Upper lobe of left lung (tissue), 6 donors: ENCODE results near the gene AKNA. TPM values are rescaled to one million over a fixed set of nuclear protein-coding genes. Genes with fewer than 3 reads are reported as not detected.

Experiments used
- ATAC-seq, 2 donors: fragments of 200-7000 bp; cut with Tn5 transposase; one replicate each; pipeline ENCODE4 v1.9.1; 2022; ENCODE audit warnings: mild to moderate bottlenecking in 2 of 2, moderate library complexity in 2 of 2; ENCODE audit not compliant: low FRiP score in 2 of 2
- DNase-seq, 2 donors: peaks; one replicate each; pipeline ENCODE4 v3.0.0-alpha.2; 2019 to 2020
- H3K27ac ChIP-seq, 4 donors: fragments of 200-600 bp; sonication (generic); one replicate each; pipeline ENCODE4 v1.5.1; 2016 to 2019
- H3K27me3 ChIP-seq, 4 donors: fragments of 200-600 bp; sonication (generic); one replicate each; pipeline ENCODE4 v1.5.1; 2017 to 2019
- H3K36me3 ChIP-seq, 4 donors: fragments of 200-600 bp; sonication (generic); one replicate each; pipeline ENCODE4 v1.5.1; 2016 to 2019
- H3K4me1 ChIP-seq, 4 donors: fragments of 200-600 bp; sonication (generic); one replicate each; pipeline ENCODE4 v1.5.1; 2018 to 2019
- H3K4me3 ChIP-seq, 4 donors: fragments of 200-600 bp; sonication (generic); one replicate each; pipeline ENCODE4 v1.5.1; 2017 to 2019; ENCODE audit warnings: mild to moderate bottlenecking in 2 of 4, moderate library complexity in 1 of 4
- H3K9me3 ChIP-seq, 4 donors: fragments of 200-600 bp; sonication (generic); one replicate each; pipeline ENCODE4 v1.5.1; 2018 to 2019
- CTCF ChIP-seq, 6 experiments: fragments of 450-650 bp in 4 of 6; fragments of 200-600 bp in 2 of 6; sonication (generic) in 2 of 6; IDR thresholded peaks; one replicate each; pipeline ENCODE4 v1.5.1; 2016 to 2019; ENCODE audit warnings: antibody characterized with exemption in 6 of 6
- EP300 ChIP-seq, 4 donors: sonication (generic); formaldehyde crosslinking; IDR thresholded peaks; one replicate each; pipeline ENCODE4 v1.5.1; 2017; ENCODE audit warnings: antibody characterized with exemption in 4 of 4, control low read depth in 2 of 4
- POLR2A ChIP-seq, 4 donors: fragments of 450-650 bp; IDR thresholded peaks; one replicate each; pipeline ENCODE4 v1.5.1; 2016 to 2017; ENCODE audit warnings: antibody characterized with exemption in 4 of 4, mild to moderate bottlenecking in 2 of 4
- POLR2AphosphoS5 ChIP-seq, 2 donors: sonication (generic); formaldehyde crosslinking; IDR thresholded peaks; one replicate each; pipeline ENCODE4 v1.5.1; 2017; ENCODE audit warnings: antibody characterized with exemption in 2 of 2
- WGBS, 2 donors: methylation state at CpG; one replicate each; pipeline ENCODE4 v1.1.5; 2017 to 2018; 5-methylcytosine and 5-hydroxymethylcytosine counted together
- total RNA-seq, 6 donors: library from RNA; depleted of rRNA in 4 of 6; stranded (reverse); fragments of >200 nt in 4 of 6; gene quantifications; one replicate each; pipeline versions ENCODE4 v1.1.0 to v1.2.1, GENCODE V29; 2016 to 2021
- donor health status: DM: no; HTN: no; CAD: no; lungs with moderate emphysema.
- donor health status: DM: no; HTN: yes; CAD: no; lungs with severe emphysema.

AKNA gene
- total RNA-seq, 6 donors from 2014 or later, result 38.3 to 152 (median 61.5) TPM

GRCh38 chr9:114433086-114433485 lies 45.3 kb upstream of the AKNA start:
- DNase-seq (no peak), ATAC-seq (no peak)
- TF ChIP-seq POLR2A (IDR thresholded peaks at IDR 0.05) (no peak), EP300 (IDR thresholded peaks at IDR 0.05) (no peak), CTCF (IDR thresholded peaks at IDR 0.05) (no peak), POLR2AphosphoS5 (IDR thresholded peaks at IDR 0.05) (no peak)
- Histone ChIP-seq H3K4me3 (no peak overlapping the region), H3K9me3 (no peaks in the 10 kb centered on the region), H3K4me1 (no peaks in the 10 kb centered on the region), H3K27ac (no peak overlapping the region), H3K27me3 (no peaks in the 10 kb centered on the region), H3K36me3 (no peaks in the 10 kb centered on the region)
- 90 to 94% methylated on average over 15 of the region's 15 CpGs for WGBS, 2 donors

- no peaks in the 10 kb centered on the region for H3K4me1 ChIP-seq
- no peak for TF ChIP-seq POLR2AphosphoS5 (IDR thresholded peaks at IDR 0.05)
- TF ChIP-seq POLR2A (IDR thresholded peaks at IDR 0.05), result no peak
- no peak for TF ChIP-seq EP300 (IDR thresholded peaks at IDR 0.05)
- no peak for TF ChIP-seq CTCF (IDR thresholded peaks at IDR 0.05)
- H3K36me3 ChIP-seq, result no peaks in the 10 kb centered on the region
- no peak overlapping the region for H3K4me3 ChIP-seq
- no peak for DNase-seq
- WGBS, 2 donors, result 67 to 75% methylated on average over 5 to 6 of the region's 6 CpGs
- ATAC-seq, result no peak
- no peaks in the 10 kb centered on the region for H3K9me3 ChIP-seq
- H3K27me3 ChIP-seq, result no peaks in the 10 kb centered on the region
- H3K27ac ChIP-seq, result no peak overlapping the region
Measured at GRCh38 chr9:114432323-114433067, 44.7 kb upstream of the AKNA start.

GRCh38 chr9:114431770-114432169 lies 44.0 kb upstream of the AKNA start:
- ATAC-seq, result no peak
- WGBS, 2 donors, result 82 to 86% methylated on average over 6 of the region's 6 CpGs
- no peak for DNase-seq

GRCh38 chr9:114431003-114431402 lies 43.2 kb upstream of the AKNA start:
- Histone ChIP-seq H3K36me3 (no peaks in the 10 kb centered on the region), H3K27ac (no peak overlapping the region), H3K4me3 (no peak overlapping the region), H3K27me3 (no peaks in the 10 kb centered on the region), H3K9me3 (no peaks in the 10 kb centered on the region), H3K4me1 (no peaks in the 10 kb centered on the region)
- no peak for TF ChIP-seq POLR2A (IDR thresholded peaks at IDR 0.05)
- TF ChIP-seq CTCF (IDR thresholded peaks at IDR 0.05), result no peak
- TF ChIP-seq EP300 (IDR thresholded peaks at IDR 0.05), result no peak
- no peak for TF ChIP-seq POLR2AphosphoS5 (IDR thresholded peaks at IDR 0.05)
- DNase-seq (no peak), ATAC-seq (no peak)
- 87 to 88% methylated on average over 1 to 4 of the region's 4 CpGs for WGBS, 2 donors

More at GRCh38 chr9:114431770-114432169, 44.0 kb upstream of the AKNA start:
- no peak overlapping the region for H3K4me3 ChIP-seq
- H3K27me3 ChIP-seq, result no peaks in the 10 kb centered on the region
- H3K4me1 ChIP-seq, result no peaks in the 10 kb centered on the region
- TF ChIP-seq POLR2A (IDR thresholded peaks at IDR 0.05) (no peak), EP300 (IDR thresholded peaks at IDR 0.05) (no peak), POLR2AphosphoS5 (IDR thresholded peaks at IDR 0.05) (no peak), CTCF (IDR thresholded peaks at IDR 0.05) (no peak)
- no peaks in the 10 kb centered on the region for H3K36me3 ChIP-seq
- H3K27ac ChIP-seq, result no peak overlapping the region
- no peaks in the 10 kb centered on the region for H3K9me3 ChIP-seq

GRCh38 chr9:114430457-114430856 lies 42.7 kb upstream of the AKNA start:
- DNase-seq (no peak), ATAC-seq (no peak)
- Histone ChIP-seq H3K27me3 (no peaks in the 10 kb centered on the region), H3K9me3 (no peaks in the 10 kb centered on the region), H3K4me1 (no peaks in the 10 kb centered on the region), H3K36me3 (no peaks in the 10 kb centered on the region), H3K27ac (no peak overlapping the region), H3K4me3 (no peak overlapping the region)
- WGBS, 2 donors, result 74 to 84% methylated on average over 5 of the region's 5 CpGs
- TF ChIP-seq POLR2A (IDR thresholded peaks at IDR 0.05) (no peak), EP300 (IDR thresholded peaks at IDR 0.05) (no peak), POLR2AphosphoS5 (IDR thresholded peaks at IDR 0.05) (no peak), CTCF (IDR thresholded peaks at IDR 0.05) (no peak)
